Spleen (tissue), 11 donors: ENCODE measurements around the gene BPIFB2. TPM values are rescaled to one million over a fixed set of nuclear protein-coding genes. Genes with fewer than 3 reads are reported as not detected.
"Not testable (repeated sequence)": the region's sequence is repeated elsewhere in the genome, so short reads cannot be mapped to it uniquely, and the experiment has no call there.

Experiments
- DNase-seq: peaks from one replicate; pipeline ENCODE4 v3.0.0-alpha.2; 2020
- H3K27ac ChIP-seq, 8 donors: fragments of 200-600 bp; sonication (generic) in 7 of 8; 1 replicate in 4 of 8; 2 replicates in 4 of 8; pipeline versions ENCODE4 v1.5.0 to v1.8.0; 2016 to 2021; ENCODE audit warnings: inconsistent platforms in 4 of 8, mild to moderate bottlenecking in 4 of 8, moderate library complexity in 1 of 8
- H3K27me3 ChIP-seq, 7 donors: fragments of 200-600 bp; sonication (generic) in 6 of 7; replicated peaks in 1 of 7; 1 replicate in 4 of 7; 2 replicates in 3 of 7; pipeline versions ENCODE4 v1.5.0 to v1.8.0; 2016 to 2021; ENCODE audit warnings: inconsistent platforms in 3 of 7, mild to moderate bottlenecking in 1 of 7
- H3K36me3 ChIP-seq, 6 donors: fragments of 200-600 bp; sonication (generic) in 5 of 6; 1 replicate in 4 of 6; 2 replicates in 2 of 6; pipeline versions ENCODE4 v1.5.0 to v1.8.0; 2016 to 2021; ENCODE audit warnings: inconsistent platforms in 2 of 6
- H3K4me1 ChIP-seq, 6 donors: fragments of 200-600 bp; sonication (generic) in 5 of 6; 1 replicate in 3 of 6; 2 replicates in 3 of 6; pipeline versions ENCODE4 v1.5.0 to v1.8.0; 2016 to 2021; ENCODE audit warnings: inconsistent platforms in 3 of 6
- H3K4me3 ChIP-seq, 8 donors: fragments of 200-600 bp; sonication (generic) in 7 of 8; 1 replicate in 4 of 8; 2 replicates in 4 of 8; pipeline versions ENCODE4 v1.5.0 to v1.8.0; 2016 to 2021; ENCODE audit warnings: inconsistent platforms in 4 of 8, mild to moderate bottlenecking in 4 of 8, moderate library complexity in 2 of 8
- H3K9me3 ChIP-seq, 8 donors: fragments of 200-600 bp; sonication (generic) in 7 of 8; 1 replicate in 4 of 8; 2 replicates in 4 of 8; pipeline versions ENCODE4 v1.5.0 to v1.8.0; 2016 to 2021; ENCODE audit warnings: inconsistent platforms in 4 of 8
- CTCF ChIP-seq, 11 experiments: fragments of 200-600 bp in 7 of 11; fragments of 450-650 bp in 4 of 11; sonication (generic) in 4 of 11; IDR thresholded peaks in 8 of 11; conservative IDR thresholded peaks in 3 of 11; 1 replicate in 7 of 11; 2 replicates in 4 of 11; pipeline versions ENCODE4 v1.4.0 to v1.8.0; 2016 to 2021; ENCODE audit warnings: antibody characterized with exemption in 11 of 11, inconsistent platforms in 4 of 11, mild to moderate bottlenecking in 1 of 11
- POLR2A ChIP-seq, 3 donors: fragments of 450-650 bp; IDR thresholded peaks; one replicate each; pipeline ENCODE4 v1.5.1; 2017; ENCODE audit warnings: antibody characterized with exemption in 3 of 3, mild to moderate bottlenecking in 1 of 3
- POLR2AphosphoS5 ChIP-seq, 3 donors: sonication (generic); formaldehyde crosslinking; IDR thresholded peaks; one replicate each; pipeline ENCODE4 v1.5.1; 2017; ENCODE audit warnings: antibody characterized with exemption in 3 of 3
- WGBS, 5 donors: extraction: QIAGEN DNeasy Blood & Tissue Kit in 3 of 5; methylation state at CpG; one replicate each; pipeline versions ENCODE4 v1.1.5 to v1.1.7; 2013 to 2018; 5-methylcytosine and 5-hydroxymethylcytosine counted together
- intact Hi-C: fragments of 100-400 bp; cut with DNase I; formaldehyde crosslinking; loops from one replicate; pipeline ENCODE4 v1.15.0; 2023; ENCODE audit warnings: low total_unique reads
- polyA plus RNA-seq, 3 donors: library from polyadenylated mRNA; stranded (reverse); fragments of 200-250 nt; gene quantifications; one replicate each; pipeline ENCODE4 v1.2.1, GENCODE V29; 2013
- total RNA-seq, 7 donors: library from RNA; depleted of rRNA in 3 of 7; stranded (reverse); fragments of >200 nt in 3 of 7; fragmentation: NEBNext Ultra II Directional in 4 of 7; extraction: Animal tissue kit (Norgen Biotek cat#: 25700) in 4 of 7; gene quantifications; one replicate each; pipeline versions ENCODE4 v1.1.0 to v1.2.1, GENCODE V29; 2016 to 2021
- donor health status: healthy with polysubstance abuse.
- donor health status: DM: no; HTN: no; CAD: no; lungs with moderate emphysema.
- donor health status: DM: no; HTN: no; CAD: no.
- donor health status: Bipolar disorder and iron deficiency.
- donor health status: healthy.
- donor health status: DM: no; HTN: no; CAD: no.
- donor health status: DM: yes; HTN: yes; CAD: no.

Gene BPIFB2
- total and polyA plus RNA-seq, 10 donors: not detected

- DNase-seq: no peak
- H3K36me3 ChIP-seq: no peaks in the 10 kb centered on the region
- peaks cover 0 to 8% (median 0%) of the 10 kb centered on the region in 8 donors for H3K9me3 ChIP-seq
- peak overlapping the region in 2 of 8 donors; percentile 15 to 42 for H3K4me3 ChIP-seq
- H3K27ac ChIP-seq: peak overlapping the region; percentile 77 to 95 (median 87)
- no peak for TF ChIP-seq POLR2AphosphoS5 (IDR thresholded peaks at IDR 0.05)
- TF ChIP-seq POLR2A (IDR thresholded peaks at IDR 0.05): no peak
- no peak for TF ChIP-seq CTCF (IDR thresholded peaks at IDR 0.05 in 8 of 11, conservative IDR thresholded peaks at IDR 0.05 in 3 of 11)
- 24 to 44% (median 41%) methylated on average over 6 of the region's 6 CpGs for WGBS, 5 donors
- peaks cover 14 to 76% (median 64%) of the 10 kb centered on the region in 6 donors for H3K4me1 ChIP-seq
- intact Hi-C loops: no loop called here
- H3K27me3 ChIP-seq: no peaks in the 10 kb centered on the region
Measured at GRCh38 chr20:32971703-32972161, 35.8 kb upstream of the BPIFB2 start.

GRCh38 chr20:32972181-32973076, 35.1 kb upstream of the BPIFB2 start:
- Histone ChIP-seq H3K27ac (peak overlapping the region; percentile 77 to 95 (median 87)), H3K36me3 (no peaks in the 10 kb centered on the region), H3K4me3 (peak overlapping the region in 2 of 8 donors; percentile 15 to 42), H3K27me3 (no peaks in the 10 kb centered on the region), H3K4me1 (peaks cover 14 to 69% (median 57%) of the 10 kb centered on the region in 6 donors), H3K9me3 (peaks cover 0 to 15% (median 0%) of the 10 kb centered on the region in 8 donors)
- peak in 2 of 3 donors; percentile 33 to 61 for TF ChIP-seq POLR2AphosphoS5 (IDR thresholded peaks at IDR 0.05)
- TF ChIP-seq CTCF (IDR thresholded peaks at IDR 0.05 in 8 of 11, conservative IDR thresholded peaks at IDR 0.05 in 3 of 11): no peak
- intact Hi-C loops: no loop called here
- DNase-seq: peak; percentile 89
- WGBS, 5 donors: 54 to 63% (median 56%) methylated on average over 10 to 13 of the region's 13 CpGs

GRCh38 chr20:32973077-32973717, 34.3 kb upstream of the BPIFB2 start:
- H3K27ac ChIP-seq: peak overlapping the region in 7 of 8 donors; percentile 53 to 95 (median 88)
- H3K4me3 ChIP-seq: no peak overlapping the region
- DNase-seq: no peak
- TF ChIP-seq POLR2AphosphoS5 (IDR thresholded peaks at IDR 0.05) (no peak), CTCF (IDR thresholded peaks at IDR 0.05 in 8 of 11, conservative IDR thresholded peaks at IDR 0.05 in 3 of 11) (no peak), POLR2A (IDR thresholded peaks at IDR 0.05) (no peak)
- peaks cover 14 to 61% (median 49%) of the 10 kb centered on the region in 6 donors for H3K4me1 ChIP-seq
- H3K9me3 ChIP-seq: peaks cover 0 to 15% (median 0%) of the 10 kb centered on the region in 8 donors
- intact Hi-C loops: no loop called here
- H3K27me3 ChIP-seq: no peaks in the 10 kb centered on the region
- WGBS, 5 donors: 83 to 90% (median 85%) methylated on average over 7 to 10 of the region's 10 CpGs
- no peaks in the 10 kb centered on the region for H3K36me3 ChIP-seq

- WGBS, 5 donors: 79 to 87% (median 83%) methylated on average over 9 of the region's 9 CpGs
- H3K27me3 ChIP-seq, DNase-seq, H3K4me3 ChIP-seq, H3K36me3 ChIP-seq, intact Hi-C loops: not testable (repeated sequence)
- Histone ChIP-seq H3K27ac (peak overlapping the region in 1 of 8 donors; percentile 9), H3K4me1 (peaks cover 14 to 49% (median 37%) of the 10 kb centered on the region in 6 donors), H3K9me3 (peaks cover 0 to 15% (median 0%) of the 10 kb centered on the region in 8 donors)
Measured at GRCh38 chr20:32974204-32975064, 33.1 kb upstream of the BPIFB2 start.

GRCh38 chr20:32975121-32975520, 32.4 kb upstream of the BPIFB2 start:
- intact Hi-C loops: not testable (repeated sequence)
- 91 to 95% (median 92%) methylated on average over 4 of the region's 4 CpGs for WGBS, 5 donors

More at GRCh38 chr20:32975121-32975520, 32.4 kb upstream of the BPIFB2 start:
- H3K27me3 ChIP-seq, H3K27ac ChIP-seq, DNase-seq, H3K36me3 ChIP-seq, H3K4me3 ChIP-seq: not testable (repeated sequence)
- Histone ChIP-seq H3K4me1 (peaks cover 14 to 42% (median 31%) of the 10 kb centered on the region in 6 donors), H3K9me3 (peaks cover 0 to 15% (median 0%) of the 10 kb centered on the region in 8 donors)
